Measurements from ENCODE around the gene TUBGCP2. TPM values are rescaled to one million over a fixed set of nuclear protein-coding genes. Genes with fewer than 3 reads are reported as not detected.
A peak's percentile ranks its signal among the peaks of the same experiment; 100 is the strongest.
"Not testable (repeated sequence)": the region's sequence is repeated elsewhere in the genome, so short reads cannot be mapped to it uniquely, and the experiment has no call there.

TUBGCP2 gene
- total RNA-seq, 1 experiment from 2014 or later, result 49.1 TPM

GRCh38 chr10:133325440-133326222 lies 17.0 kb upstream of the TUBGCP2 start:
- DNase-seq (ENCODE audit: low spot score), result no peak

DNA sequence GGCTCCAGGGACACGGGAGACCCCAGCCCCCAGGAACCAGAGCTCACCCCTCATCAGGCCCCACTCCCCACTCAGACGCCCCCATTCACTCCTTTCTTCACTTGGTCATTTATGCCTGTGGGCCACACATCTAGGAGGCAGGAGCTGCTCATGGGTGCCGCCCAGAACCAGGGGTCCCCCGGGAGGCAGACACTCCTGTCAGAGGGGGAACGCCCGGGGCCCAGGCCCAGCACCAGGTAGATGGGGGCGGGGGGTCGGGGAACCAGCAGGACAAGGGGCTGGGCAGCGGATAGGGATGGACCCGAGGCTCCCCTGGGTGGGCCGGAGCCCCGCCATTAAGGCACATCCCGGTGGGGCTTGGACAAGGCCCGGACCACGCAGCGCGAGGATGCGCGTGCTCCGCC lies 16.2 kb upstream of the TUBGCP2 start:
- no peak for DNase-seq (ENCODE audit: low spot score)

DNA sequence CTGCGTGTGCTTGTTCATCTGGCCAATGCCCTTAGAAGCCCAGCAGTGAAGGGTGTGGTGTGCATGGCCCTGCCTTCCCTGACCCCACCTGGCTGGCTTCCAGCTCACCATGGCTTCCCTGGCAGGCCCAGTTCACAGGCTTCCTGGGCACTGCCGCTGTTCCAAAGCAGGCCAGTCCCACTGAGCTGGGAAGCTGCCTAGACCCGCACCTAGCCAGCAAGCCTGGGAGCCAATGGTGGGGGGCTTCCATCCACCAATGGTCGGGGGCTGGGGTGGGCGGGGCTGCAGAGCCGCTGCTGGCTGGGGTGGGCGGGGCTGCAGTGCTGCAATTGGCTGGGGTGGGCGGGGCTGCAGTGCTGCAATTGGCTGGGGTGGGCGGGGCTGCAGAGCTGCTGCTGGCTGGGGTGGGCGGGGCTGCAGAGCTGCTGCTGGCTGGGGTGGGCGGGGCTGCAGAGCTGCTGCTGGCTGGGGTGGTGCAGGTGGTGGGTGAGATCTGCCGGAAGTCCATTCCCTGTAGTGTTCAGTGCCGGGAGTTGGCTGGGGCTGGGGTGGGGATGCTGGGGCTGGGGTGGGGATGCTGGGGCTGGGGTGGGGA lies 15.6 kb upstream of the TUBGCP2 start:
- no peak for DNase-seq (ENCODE audit: low spot score)

- DNase-seq (ENCODE audit: low spot score), result not testable (repeated sequence)
Measured at GRCh38 chr10:133322064-133322709, 13.5 kb upstream of the TUBGCP2 start.

GRCh38 chr10:133320852-133321422 lies 12.3 kb upstream of the TUBGCP2 start:
- DNase-seq (ENCODE audit: low spot score), result not testable (repeated sequence)

DNA sequence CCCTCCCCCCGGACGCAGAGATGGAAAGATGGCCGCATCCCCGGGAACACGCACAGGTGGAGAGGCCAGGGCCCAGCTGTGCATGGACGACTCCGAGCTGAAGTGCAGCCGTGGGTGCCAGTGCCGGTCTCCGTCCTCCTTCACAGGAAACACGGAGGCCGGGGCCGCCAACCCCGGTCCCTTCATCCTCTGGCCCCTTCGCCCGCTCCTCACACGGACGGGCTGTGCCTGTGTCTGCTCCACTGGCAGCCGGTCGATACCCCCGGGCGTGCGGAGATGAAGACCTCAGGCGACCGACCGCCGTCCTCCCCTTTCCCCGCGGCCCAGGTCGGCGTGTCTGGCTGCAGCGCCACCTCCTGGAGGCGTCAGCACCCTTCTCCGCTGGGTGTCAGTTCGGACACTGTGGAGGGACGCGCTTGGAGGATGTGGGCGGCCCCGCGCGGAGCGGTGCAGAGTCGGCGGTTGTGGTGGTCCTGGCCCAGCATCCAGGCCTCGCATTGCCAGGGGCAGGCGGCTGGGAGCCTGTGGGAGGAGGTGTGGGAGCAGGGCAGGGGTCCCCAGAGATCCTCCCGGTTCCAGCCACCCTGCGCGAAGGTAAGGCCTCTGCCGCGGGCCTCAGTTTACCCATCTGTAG lies 9.9 kb upstream of the TUBGCP2 start:
- DNase-seq (ENCODE audit: low spot score), result peak; percentile 47

GRCh38 chr10:133316732-133317131 lies 8.1 kb upstream of the TUBGCP2 start:
- DNase-seq (ENCODE audit: low spot score), result no peak

DNA sequence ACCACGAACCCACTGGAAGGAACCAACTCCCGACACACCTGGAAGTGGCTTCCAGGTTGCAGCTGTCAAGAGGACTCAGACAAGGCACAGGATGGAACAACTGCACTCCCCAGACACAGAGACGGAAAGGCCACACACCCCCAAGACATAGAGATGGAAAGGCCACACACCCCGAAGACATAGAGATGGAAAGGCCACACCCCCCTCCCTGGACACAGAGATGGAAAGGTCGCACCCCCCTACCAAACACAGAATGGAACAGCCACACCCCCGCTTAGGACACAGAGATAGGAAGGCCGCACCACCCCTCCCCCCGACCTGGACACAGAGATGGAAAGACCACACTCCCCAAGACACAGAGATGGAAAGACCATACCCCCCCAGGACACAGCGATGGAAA lies 7.6 kb upstream of the TUBGCP2 start:
- no peak for DNase-seq (ENCODE audit: low spot score)

DNA sequence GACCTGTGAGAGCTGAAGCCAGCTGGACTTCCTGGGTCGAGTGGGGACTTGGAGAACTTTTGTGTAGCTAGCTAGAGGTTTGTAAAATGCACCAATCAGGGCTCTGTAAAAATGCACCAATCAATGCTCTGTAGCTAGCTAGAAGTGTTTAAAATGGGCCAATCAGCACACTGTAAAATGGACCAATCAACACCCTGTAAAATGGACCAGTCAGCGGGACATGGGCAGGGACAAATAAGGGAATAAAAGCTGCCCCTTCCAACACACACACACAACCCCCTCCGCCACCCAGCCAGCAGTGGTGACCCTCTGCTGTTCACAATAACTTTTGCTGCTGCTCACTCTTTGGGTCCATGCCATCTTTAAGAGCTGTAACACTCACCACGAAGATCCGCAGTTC lies 7.2 kb upstream of the TUBGCP2 start:
- DNase-seq (ENCODE audit: low spot score), result peak; percentile 36

- no peak for DNase-seq (ENCODE audit: low spot score)
Measured at GRCh38 chr10:133314911-133315310, 6.2 kb upstream of the TUBGCP2 start.

DNA sequence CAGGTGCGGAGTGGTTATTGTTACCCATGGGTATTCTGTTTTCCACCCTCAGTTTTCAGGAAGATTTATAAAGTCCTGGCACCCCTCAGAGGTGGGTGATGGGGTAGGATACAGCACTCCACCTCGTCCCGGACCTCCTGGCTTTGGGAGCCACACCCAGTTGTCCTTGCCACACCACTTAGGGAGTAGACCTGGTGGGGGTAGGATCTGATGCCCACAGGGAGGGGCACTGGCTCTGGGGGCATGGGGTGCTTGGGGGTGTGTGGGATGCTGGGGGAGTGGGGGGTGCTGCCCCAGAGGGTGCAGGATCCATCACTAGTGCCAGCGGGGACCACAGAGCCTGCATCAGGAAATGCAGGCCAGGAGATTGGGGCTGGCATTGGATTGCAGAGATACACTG lies 4.5 kb upstream of the TUBGCP2 start:
- no peak for DNase-seq (ENCODE audit: low spot score)

GRCh38 chr10:133312769-133313145 lies 4.1 kb upstream of the TUBGCP2 start:
- no peak for DNase-seq (ENCODE audit: low spot score)

DNA sequence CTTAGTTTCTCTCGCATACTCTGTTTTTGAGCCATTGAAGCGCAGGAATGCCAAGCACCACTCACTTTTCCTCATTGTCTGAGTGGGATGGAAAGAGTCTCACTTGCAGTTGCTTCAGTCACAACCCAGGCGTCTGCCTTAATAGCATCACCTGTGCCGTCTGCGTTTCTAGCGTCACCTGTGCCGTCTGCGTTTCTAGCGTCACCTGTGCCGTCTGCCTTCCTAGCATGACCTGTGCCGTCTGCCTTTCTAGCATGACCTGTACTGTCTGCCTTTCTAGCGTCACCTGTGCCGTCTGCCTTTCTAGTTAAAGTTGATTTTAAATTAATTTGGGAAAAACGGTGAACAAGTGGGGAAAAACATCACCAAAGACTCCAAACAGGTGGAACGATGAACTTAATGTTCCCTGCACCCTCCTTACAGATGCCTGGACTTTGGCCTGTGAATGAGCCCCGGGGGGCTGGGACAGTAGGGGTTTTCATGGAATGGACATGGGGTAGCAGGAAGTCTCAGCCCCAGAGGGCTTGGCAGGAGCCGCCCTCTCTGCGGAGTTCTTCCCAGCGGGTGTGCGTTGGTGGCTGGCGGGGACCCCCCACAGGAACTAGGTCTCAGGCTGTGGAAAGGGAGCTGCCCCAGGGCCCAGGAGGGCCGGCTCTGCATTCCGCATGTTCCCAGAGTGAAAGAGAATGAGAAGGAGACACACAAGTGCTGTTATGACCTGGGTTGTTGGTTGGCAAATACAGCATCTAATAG lies 3.5 kb upstream of the TUBGCP2 start:
- DNase-seq (ENCODE audit: low spot score), result no peak

DNA sequence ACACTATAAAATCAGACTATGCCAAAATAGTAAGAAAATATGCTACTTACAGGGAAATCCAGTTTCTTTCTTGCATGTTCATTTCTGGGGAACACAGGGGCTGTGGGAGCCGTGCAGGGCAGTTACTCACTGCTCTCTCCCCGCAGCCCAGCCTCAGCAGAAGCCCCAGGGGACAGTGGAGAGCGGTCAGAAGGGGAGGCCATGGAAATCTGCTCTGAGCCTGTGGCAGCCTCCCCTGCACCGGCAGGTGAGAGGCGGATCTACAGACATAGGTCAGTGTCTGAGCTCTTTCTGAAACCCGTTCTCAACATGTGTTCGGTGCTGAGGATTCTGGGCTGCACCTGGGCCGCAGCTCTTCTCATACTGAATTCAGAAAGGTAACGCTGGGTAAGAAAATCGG lies 2.9 kb upstream of the TUBGCP2 start:
- DNase-seq (ENCODE audit: low spot score), result no peak

DNA sequence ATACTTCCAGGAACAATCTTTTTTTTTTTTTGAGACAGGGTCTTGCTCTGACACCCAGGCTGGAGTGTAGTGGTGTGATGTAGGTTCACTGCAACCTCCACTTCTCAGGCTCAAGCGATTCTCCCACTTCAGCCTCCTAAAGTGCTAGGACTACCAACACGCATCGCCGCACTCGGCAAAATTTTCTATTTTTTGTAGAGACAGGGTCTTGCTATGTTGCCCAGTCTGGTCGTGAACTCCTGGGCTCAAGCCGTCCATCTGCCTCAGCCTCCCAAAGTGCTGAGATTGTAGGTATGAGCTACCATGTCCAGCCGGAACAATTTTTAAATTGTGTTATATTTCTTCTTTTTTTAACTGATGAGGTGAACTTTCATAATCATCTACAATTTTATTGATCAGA lies 2.1 kb upstream of the TUBGCP2 start:
- no peak for DNase-seq (ENCODE audit: low spot score)

DNA sequence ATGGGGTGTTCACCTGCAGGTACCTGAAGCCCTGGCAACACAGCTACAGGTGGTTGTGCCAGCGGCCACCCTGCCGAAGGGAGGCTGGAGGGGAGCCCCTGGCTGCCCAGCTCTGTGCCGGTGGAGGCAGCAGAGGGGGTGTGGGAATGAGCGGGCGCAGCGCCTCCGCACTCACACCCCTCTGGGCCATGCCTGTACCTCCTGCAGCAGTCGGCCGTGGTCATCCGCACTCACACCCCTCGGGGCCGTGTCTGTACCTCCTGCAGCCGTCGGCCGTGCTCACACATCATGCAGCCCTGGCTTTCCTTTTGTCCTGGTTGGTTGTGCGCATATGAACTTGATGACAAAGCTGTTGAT lies 1.7 kb upstream of the TUBGCP2 start:
- no peak for DNase-seq (ENCODE audit: low spot score)

DNA sequence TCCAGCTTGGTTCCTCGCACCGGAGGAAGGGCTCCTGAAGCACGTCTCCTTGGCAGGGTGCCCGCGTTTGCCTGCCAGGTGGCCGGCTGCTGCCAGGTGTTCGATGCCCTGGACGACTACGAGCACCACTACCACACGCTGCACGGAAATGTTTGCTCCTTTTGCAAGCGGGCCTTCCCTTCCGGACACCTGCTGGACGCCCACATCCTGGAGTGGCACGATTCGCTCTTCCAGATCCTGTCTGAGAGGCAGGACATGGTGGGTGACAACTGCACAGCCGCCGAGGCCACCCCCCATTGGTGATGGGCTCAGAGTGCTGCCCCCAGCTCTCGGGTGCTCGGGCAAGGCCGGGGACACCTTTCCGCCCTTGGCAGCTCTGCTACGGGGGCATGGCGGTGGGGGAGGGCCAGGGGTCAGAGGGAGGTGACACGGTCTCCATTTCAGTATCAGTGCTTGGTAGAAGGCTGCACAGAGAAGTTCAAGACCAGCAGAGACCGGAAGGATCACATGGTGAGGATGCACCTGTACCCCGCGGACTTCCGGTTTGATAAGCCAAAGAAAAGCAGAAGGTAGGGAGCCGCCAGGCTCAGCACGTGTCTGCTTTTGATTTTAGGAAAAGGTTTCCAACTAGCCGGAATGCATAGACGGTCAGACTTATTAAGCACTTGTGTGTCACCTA lies 1.2 kb upstream of the TUBGCP2 start:
- DNase-seq (ENCODE audit: low spot score), result no peak

GRCh38 chr10:133309100-133309719 lies 538 bp upstream of the TUBGCP2 start:
- DNase-seq (ENCODE audit: low spot score), result peak; percentile 59

DNA sequence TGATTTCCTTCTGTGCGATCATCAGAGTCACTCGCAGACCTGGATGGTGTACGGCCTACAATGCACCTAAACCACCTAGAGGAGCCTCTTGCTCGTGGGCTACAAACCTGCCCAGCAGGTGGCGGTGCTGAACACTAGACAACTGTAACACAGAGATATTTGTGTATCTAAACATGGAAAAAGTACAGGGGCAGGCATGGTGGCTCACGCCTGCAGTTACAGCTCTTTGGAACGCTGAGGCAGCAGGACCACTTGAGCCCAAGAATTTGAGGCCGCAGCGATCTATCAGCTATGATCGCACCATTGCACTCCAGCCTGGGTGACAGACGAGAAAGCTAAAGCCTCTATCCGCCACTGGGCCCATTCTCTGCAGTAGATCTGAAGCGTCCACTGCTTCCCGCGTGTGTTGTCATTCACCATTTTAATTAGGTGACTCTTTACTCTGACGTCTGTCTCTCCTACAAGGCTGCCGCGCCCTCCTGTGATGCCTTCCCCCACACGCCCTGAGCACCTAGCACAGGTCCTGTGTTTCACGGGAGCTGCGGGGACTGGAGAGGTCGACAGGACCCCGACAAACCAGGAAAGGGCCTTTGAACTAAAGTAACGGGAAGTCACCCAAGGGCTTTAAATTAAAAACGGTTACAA lies 774 bp downstream of the TUBGCP2 start:
- DNase-seq (ENCODE audit: low spot score), result peak; percentile 68

DNA sequence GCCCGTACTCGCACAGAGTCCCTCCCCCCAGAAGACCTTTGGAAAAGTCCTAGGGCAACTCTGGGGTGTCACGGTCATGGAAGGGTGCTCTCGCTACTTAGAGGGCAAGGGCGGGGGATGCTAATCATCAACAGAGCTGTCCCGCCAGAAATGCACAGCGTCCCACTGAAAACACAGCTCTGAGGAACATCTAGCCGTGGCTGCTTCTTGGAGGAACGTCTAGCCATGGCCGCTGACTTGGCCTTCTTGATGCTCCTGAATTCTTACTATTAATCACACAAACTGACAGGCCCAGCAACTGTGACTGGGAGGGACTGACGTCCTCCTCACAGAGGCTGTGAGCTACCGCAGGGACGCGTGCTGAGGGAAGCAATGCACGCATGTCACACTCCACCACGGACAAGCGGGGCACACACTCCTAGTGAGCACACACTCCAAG lies 1.7 kb downstream of the TUBGCP2 start:
- DNase-seq (ENCODE audit: low spot score), result no peak
